Keratinocyte (primary cell): Measurements from ENCODE around the gene ACOXL.

Experiments used
- EZH2 ChIP-seq: IDR thresholded peaks from one replicate; pipeline ENCODE4 v1.6.1; 2012; ENCODE audit warnings: inconsistent platforms, mild to moderate bottlenecking, low read length, moderate library complexity
- TF ChIP-seq, protein P1 (sequence below), 3 experiments: IDR thresholded peaks in 1 of 3; conservative IDR thresholded peaks in 1 of 3; optimal IDR thresholded peaks in 1 of 3; 2 replicates in 2 of 3; 3 replicates in 1 of 3; pipeline versions ENCODE3 to v1.5.1; 2011; ENCODE audit warnings: low read length in 3 of 3, mild to moderate bottlenecking in 3 of 3, moderate library complexity in 2 of 3, control low read depth in 1 of 3, inconsistent platforms in 1 of 3; ENCODE audit not compliant: insufficient read depth in 2 of 3; ENCODE audit errors: extremely low read depth in 1 of 3

DNA sequence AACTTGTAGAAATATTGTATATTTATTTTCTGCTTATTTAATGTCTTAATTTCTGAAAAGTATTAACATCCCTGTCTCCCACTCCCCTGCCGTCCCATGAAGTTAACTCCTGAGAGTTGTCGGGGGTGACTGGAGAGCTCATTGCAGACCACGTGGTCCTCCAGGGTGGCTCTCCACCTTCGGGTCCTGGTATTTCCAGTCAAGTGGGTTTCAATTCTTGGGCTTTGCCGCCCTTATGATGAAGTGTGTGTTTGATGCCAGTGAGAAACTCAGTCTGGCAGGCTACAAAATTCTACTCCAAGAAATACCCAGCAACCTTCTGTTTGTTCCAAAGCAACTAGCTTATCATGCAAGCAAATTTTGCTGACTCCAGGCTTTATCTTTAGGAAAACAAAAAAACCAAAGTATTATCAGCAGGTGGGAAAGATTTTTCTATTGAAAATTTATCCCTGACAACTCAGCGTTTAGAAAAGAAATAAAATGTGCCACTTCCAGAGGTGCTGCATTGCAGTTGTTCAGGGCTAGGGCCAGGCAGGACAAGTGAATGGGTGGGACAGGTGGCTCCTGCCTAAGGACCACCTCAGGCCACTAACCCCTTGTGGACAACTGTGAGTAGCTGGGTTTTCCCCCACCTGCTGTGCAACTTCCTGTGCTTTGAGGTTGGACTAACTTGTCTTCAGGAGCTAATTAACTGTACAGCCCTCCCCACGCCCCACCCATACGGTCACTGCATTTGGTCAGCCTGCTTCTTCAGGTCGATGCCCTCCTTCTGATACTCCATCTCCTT is 434.9 kb downstream of the ACOXL start:
- TF ChIP-seq, protein P1, sequence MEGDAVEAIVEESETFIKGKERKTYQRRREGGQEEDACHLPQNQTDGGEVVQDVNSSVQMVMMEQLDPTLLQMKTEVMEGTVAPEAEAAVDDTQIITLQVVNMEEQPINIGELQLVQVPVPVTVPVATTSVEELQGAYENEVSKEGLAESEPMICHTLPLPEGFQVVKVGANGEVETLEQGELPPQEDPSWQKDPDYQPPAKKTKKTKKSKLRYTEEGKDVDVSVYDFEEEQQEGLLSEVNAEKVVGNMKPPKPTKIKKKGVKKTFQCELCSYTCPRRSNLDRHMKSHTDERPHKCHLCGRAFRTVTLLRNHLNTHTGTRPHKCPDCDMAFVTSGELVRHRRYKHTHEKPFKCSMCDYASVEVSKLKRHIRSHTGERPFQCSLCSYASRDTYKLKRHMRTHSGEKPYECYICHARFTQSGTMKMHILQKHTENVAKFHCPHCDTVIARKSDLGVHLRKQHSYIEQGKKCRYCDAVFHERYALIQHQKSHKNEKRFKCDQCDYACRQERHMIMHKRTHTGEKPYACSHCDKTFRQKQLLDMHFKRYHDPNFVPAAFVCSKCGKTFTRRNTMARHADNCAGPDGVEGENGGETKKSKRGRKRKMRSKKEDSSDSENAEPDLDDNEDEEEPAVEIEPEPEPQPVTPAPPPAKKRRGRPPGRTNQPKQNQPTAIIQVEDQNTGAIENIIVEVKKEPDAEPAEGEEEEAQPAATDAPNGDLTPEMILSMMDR (optimal IDR thresholded peaks at IDR 0.05 in 1 of 3, IDR thresholded peaks at IDR 0.05 in 1 of 3, conservative IDR thresholded peaks at IDR 0.05 in 1 of 3; ENCODE audit: extremely low read depth in 1 of 3, insufficient read depth in 2 of 3, low read length in 3 of 3) = no peak
- no peak for TF ChIP-seq EZH2
